Uterus (tissue), 4 donors: ENCODE data around the gene EFNB3. TPM values are rescaled to one million over a fixed set of nuclear protein-coding genes. Genes with fewer than 3 reads are reported as not detected.

Experiments used
- DNase-seq, 2 donors: peaks; one replicate each; pipeline ENCODE4 v3.0.0-alpha.2; 2019 to 2020
- H3K27ac ChIP-seq, 2 donors: fragments of 200-600 bp; sonication (generic); 1 replicate in 1 of 2; 2 replicates in 1 of 2; pipeline ENCODE4 v1.5.1; 2016 to 2018
- H3K27me3 ChIP-seq, 2 donors: fragments of 200-600 bp; sonication (generic); one replicate each; pipeline ENCODE4 v1.5.1; 2018 to 2019; ENCODE audit warnings: control low read depth in 1 of 2
- H3K36me3 ChIP-seq, 2 donors: fragments of 200-600 bp; sonication (generic); one replicate each; pipeline ENCODE4 v1.5.1; 2019; ENCODE audit warnings: control low read depth in 1 of 2
- H3K4me1 ChIP-seq, 2 donors: fragments of 200-600 bp; sonication (generic); one replicate each; pipeline ENCODE4 v1.5.1; 2018 to 2019; ENCODE audit warnings: control low read depth in 1 of 2
- H3K4me3 ChIP-seq, 2 donors: fragments of 200-600 bp; sonication (generic); 1 replicate in 1 of 2; 2 replicates in 1 of 2; pipeline ENCODE4 v1.5.1; 2018 to 2019; ENCODE audit warnings: mild to moderate bottlenecking in 1 of 2
- H3K9me3 ChIP-seq, 2 donors: fragments of 200-600 bp; sonication (generic); one replicate each; pipeline ENCODE4 v1.5.1; 2019; ENCODE audit warnings: control low read depth in 1 of 2
- POLR2A ChIP-seq, 2 donors: fragments of 450-650 bp; IDR thresholded peaks; one replicate each; pipeline ENCODE4 v1.6.1; 2016; ENCODE audit warnings: antibody characterized with exemption in 2 of 2, mild to moderate bottlenecking in 1 of 2, moderate library complexity in 1 of 2
- intact Hi-C: fragments of 100-400 bp; cut with DNase I; formaldehyde crosslinking; loops from one replicate; pipeline ENCODE4 v1.15.1; 2023; ENCODE audit warnings: low total_unique reads
- total RNA-seq, 4 donors: library from RNA; depleted of rRNA in 3 of 4; stranded (reverse); fragments of >200 nt in 3 of 4; gene quantifications; one replicate each; pipeline versions ENCODE4 v1.1.0 to v1.2.4, GENCODE V29; 2014 to 2023
- TF ChIP-seq, protein P1 (sequence below), 4 experiments: fragments of 200-600 bp in 2 of 4; fragments of 450-650 bp in 2 of 4; sonication (generic) in 2 of 4; IDR thresholded peaks; one replicate each; pipeline ENCODE4 v1.5.1; 2016 to 2019; ENCODE audit warnings: antibody characterized with exemption in 4 of 4, mild to moderate bottlenecking in 2 of 4, moderate library complexity in 1 of 4
- donor health status: DM: yes; HTN: yes; CAD: no.

Gene EFNB3, protein sequence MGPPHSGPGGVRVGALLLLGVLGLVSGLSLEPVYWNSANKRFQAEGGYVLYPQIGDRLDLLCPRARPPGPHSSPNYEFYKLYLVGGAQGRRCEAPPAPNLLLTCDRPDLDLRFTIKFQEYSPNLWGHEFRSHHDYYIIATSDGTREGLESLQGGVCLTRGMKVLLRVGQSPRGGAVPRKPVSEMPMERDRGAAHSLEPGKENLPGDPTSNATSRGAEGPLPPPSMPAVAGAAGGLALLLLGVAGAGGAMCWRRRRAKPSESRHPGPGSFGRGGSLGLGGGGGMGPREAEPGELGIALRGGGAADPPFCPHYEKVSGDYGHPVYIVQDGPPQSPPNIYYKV
- 10 to 100 TPM in 2 of 4 donors, under 1 TPM in 2; 0.26 to 13.1 (median 5.6) TPM for total RNA-seq

DNA sequence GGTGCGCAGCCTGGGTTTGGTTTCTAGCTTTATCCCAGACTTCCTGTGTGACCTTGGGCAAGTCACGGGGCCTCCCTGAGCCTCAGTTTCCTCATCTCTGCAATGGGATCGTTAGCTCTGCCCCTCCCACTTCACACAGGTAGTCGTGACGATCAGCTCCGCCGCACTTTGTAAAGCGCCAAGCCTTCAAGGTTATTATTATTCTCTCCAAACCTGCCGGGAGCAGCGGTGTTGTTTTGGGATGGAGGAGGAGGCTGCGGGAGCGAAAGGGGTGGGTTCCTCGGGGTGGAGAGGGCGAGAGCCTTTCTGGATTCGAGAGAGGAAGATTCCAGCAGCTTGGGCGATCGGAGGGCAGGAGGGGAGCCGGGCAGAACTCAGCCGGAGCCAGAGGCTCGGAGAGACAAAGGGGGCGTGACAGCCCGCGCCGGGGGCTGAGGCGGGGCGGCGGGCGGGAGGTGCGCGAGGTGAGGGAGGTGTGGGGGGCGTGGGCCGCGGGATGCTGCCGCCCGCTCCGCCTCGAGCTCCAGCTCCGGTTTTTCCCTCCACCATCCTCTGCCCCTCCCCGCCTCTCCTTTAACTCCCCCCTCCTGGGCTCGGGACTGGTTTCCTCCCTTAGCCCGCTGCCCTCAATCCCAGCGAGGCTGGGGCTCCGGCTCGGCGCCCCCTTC is at the start of gene EFNB3:
Gene EFNB3 (plus strand): TSS at position 602 of the 668 bp plus-strand sequence. CDS start 397 bp downstream, outside the sequence.
- peak in 1 of 2 donors; percentile 44 for DNase-seq
- Histone ChIP-seq H3K4me1 (peaks cover 0 to 17% of the 10 kb centered on the region in 2 donors), H3K36me3 (no peaks in the 10 kb centered on the region), H3K27ac (peak within 1 kb of the TSS; percentile 22 to 34), H3K4me3 (peak within 1 kb of the TSS; percentile 31 to 44), H3K27me3 (no peaks in the 10 kb centered on the region), H3K9me3 (no peaks in the 10 kb centered on the region)
- TF ChIP-seq, protein P1, sequence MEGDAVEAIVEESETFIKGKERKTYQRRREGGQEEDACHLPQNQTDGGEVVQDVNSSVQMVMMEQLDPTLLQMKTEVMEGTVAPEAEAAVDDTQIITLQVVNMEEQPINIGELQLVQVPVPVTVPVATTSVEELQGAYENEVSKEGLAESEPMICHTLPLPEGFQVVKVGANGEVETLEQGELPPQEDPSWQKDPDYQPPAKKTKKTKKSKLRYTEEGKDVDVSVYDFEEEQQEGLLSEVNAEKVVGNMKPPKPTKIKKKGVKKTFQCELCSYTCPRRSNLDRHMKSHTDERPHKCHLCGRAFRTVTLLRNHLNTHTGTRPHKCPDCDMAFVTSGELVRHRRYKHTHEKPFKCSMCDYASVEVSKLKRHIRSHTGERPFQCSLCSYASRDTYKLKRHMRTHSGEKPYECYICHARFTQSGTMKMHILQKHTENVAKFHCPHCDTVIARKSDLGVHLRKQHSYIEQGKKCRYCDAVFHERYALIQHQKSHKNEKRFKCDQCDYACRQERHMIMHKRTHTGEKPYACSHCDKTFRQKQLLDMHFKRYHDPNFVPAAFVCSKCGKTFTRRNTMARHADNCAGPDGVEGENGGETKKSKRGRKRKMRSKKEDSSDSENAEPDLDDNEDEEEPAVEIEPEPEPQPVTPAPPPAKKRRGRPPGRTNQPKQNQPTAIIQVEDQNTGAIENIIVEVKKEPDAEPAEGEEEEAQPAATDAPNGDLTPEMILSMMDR (IDR thresholded peaks at IDR 0.05) = no peak
- TF ChIP-seq POLR2A (IDR thresholded peaks at IDR 0.05) = peak in 1 of 2 donors; percentile 45
- intact Hi-C loops = no loop called here

DNA sequence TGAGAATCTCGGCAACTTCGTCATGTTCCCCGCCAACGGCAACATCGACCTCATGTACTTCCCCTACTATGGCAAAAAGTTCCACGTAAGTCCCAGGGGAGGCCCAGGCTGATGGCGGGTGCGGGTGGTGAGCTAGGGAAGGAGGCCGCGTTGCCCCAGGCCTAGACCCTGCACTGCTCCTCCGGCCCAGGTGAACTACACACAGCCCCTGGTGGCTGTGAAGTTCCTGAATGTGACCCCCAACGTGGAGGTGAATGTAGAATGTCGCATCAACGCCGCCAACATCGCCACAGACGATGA is 49.5 kb upstream of the EFNB3 start:
- Histone ChIP-seq H3K36me3 (no peaks in the 10 kb centered on the region), H3K27ac (no peak overlapping the region), H3K9me3 (no peaks in the 10 kb centered on the region), H3K27me3 (no peaks in the 10 kb centered on the region), H3K4me3 (no peak overlapping the region), H3K4me1 (peaks cover 0 to 4% of the 10 kb centered on the region in 2 donors)
- TF ChIP-seq, protein P1 (IDR thresholded peaks at IDR 0.05) = no peak
- no peak for TF ChIP-seq POLR2A (IDR thresholded peaks at IDR 0.05)
- intact Hi-C loops = no loop called here
- no peak for DNase-seq

DNA sequence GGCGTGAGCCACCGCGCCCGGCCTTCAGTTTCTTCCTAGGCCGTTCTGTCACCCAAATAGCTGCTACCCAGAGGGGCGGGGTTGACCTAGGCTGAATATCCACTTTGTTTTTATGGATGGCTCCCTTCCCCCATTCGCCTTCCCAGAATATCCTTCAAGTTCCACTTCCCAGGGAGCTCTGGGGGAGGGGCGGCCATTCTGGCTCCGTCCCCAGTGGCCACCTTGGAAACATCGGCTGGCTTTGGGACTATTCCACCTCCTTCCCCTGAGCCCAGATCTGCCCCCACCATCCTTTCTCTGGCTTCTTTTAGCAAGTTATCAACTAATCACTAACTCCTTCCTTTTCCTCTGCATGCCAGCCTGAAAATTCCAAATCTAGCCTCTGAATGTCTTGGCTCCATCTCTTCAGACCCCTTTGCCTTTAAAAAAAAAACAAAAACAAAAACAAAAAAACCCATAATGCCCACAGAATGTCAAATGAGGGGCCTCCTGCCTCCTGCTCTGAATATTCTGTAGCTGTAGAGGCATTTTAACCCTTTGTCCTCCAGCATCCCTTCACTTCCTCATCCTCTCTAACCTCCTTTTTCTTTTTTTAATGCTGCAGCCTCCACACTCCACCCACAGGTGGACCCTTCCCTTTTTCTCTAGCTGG is 47.9 kb upstream of the EFNB3 start:
- DNase-seq = peak; percentile 58 to 63
- Histone ChIP-seq H3K4me3 (no peak overlapping the region), H3K27ac (peak overlapping the region; percentile 2 to 25)

DNA sequence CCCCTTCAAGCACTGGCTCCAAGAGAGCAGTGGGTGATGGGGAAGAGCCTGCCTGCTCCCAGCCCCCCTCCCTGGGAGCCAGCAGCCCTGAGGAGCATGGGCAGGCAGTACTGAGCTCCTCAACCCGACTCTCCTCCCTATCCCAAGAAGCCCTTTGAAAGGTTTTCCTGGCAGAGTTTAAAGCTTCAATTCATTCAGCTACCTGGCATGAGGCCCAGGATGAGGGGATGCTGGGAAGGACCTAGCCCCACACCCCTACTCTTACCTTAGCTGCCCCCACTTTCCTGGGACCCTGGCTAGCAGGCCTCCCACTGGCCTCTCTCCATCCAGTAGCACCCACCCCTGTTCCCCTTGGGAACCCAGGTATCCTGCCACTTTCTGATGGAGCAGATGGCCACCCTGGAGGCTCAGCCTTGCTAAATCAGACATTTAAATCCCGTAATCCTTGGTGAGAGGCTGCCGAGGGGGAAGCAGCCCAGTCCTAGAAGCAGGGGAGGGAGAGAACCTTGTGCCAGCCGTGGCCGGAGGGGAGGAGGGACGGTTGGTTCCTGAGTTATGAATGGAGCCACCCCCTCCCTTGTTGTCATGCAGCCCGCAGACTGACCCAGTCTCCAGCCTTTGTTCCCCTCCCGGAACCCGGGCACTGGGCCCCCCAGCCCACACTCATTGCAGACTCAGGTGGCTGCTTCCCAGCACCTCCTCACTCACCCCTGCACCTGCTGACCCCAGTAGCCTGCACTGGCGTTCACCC is 37.2 kb upstream of the EFNB3 start:
- intact Hi-C loops = no loop called here
- no peak overlapping the region for H3K4me3 ChIP-seq
- H3K36me3 ChIP-seq = no peaks in the 10 kb centered on the region
- H3K27ac ChIP-seq = no peak overlapping the region
- no peak for TF ChIP-seq POLR2A (IDR thresholded peaks at IDR 0.05)
- TF ChIP-seq, protein P1 (IDR thresholded peaks at IDR 0.05) = no peak
- H3K4me1 ChIP-seq = no peaks in the 10 kb centered on the region
- H3K9me3 ChIP-seq = no peaks in the 10 kb centered on the region
- H3K27me3 ChIP-seq = no peaks in the 10 kb centered on the region
- no peak for DNase-seq

More for the DNA sequence above, 47.9 kb upstream of the EFNB3 start:
- Histone ChIP-seq H3K27me3 (no peaks in the 10 kb centered on the region), H3K36me3 (no peaks in the 10 kb centered on the region), H3K4me1 (peaks cover 0 to 4% of the 10 kb centered on the region in 2 donors), H3K9me3 (no peaks in the 10 kb centered on the region)
- no peak for TF ChIP-seq POLR2A (IDR thresholded peaks at IDR 0.05)
- TF ChIP-seq, protein P1 (IDR thresholded peaks at IDR 0.05) = no peak
- intact Hi-C loops = no loop called here
